WI38 (cell line): ENCODE results near the gene LRRC59.
"Not testable (repeated sequence)": the region's sequence is repeated elsewhere in the genome, so short reads cannot be mapped to it uniquely, and the experiment has no call there.

ENCODE experiments used
- H3K4me3 ChIP-seq: 2 replicates; pipeline ENCODE4 v1.5.1; 2011; ENCODE audit warnings: low read depth, mild to moderate bottlenecking, control low read depth, low read length
- CTCF ChIP-seq: IDR thresholded peaks from 2 replicates; pipeline ENCODE4 v1.5.1; 2012; ENCODE audit warnings: low read depth, mild to moderate bottlenecking, control low read depth, low read length

The LRRC59 gene

GRCh38 chr17:50422738-50423137 lies 25.4 kb upstream of the LRRC59 start:
- H3K4me3 ChIP-seq: no peak overlapping the region
- no peak for TF ChIP-seq CTCF

- H3K4me3 ChIP-seq: no peak overlapping the region
- TF ChIP-seq CTCF: no peak
Observed at GRCh38 chr17:50421308-50422051, 24.2 kb upstream of the LRRC59 start.

- TF ChIP-seq CTCF: no peak
- no peak overlapping the region for H3K4me3 ChIP-seq
Observed at GRCh38 chr17:50420419-50421112, 23.2 kb upstream of the LRRC59 start.

- not testable (repeated sequence) for H3K4me3 ChIP-seq
Observed at GRCh38 chr17:50419577-50419976, 22.3 kb upstream of the LRRC59 start.

- no peak overlapping the region for H3K4me3 ChIP-seq
- TF ChIP-seq CTCF: no peak
Observed at GRCh38 chr17:50414808-50415207, 17.5 kb upstream of the LRRC59 start.

GRCh38 chr17:50412188-50412732 lies 14.9 kb upstream of the LRRC59 start:
- H3K4me3 ChIP-seq: no peak overlapping the region
- no peak for TF ChIP-seq CTCF

GRCh38 chr17:50407921-50408320 lies 10.6 kb upstream of the LRRC59 start:
- no peak for TF ChIP-seq CTCF
- no peak overlapping the region for H3K4me3 ChIP-seq
